GM23338 (cell line): ENCODE data around the gene CACHD1. TPM values are rescaled to one million over a fixed set of nuclear protein-coding genes. Genes with fewer than 3 reads are reported as not detected.

Source experiments
- ATAC-seq: fragments of 200-7000 bp; cut with Tn5 transposase; 3 replicates; pipeline ENCODE4 v1.9.1; 2020
- DNase-seq: peaks from one replicate; pipeline ENCODE4 v3.0.0-alpha.2; 2015; ENCODE audit warnings: low spot score
- H2AFZ ChIP-seq: fragments of 200-600 bp; sonication (generic); 2 replicates; pipeline ENCODE4 v1.8.0; 2016; ENCODE audit warnings: antibody characterized with exemption, mild to moderate bottlenecking, moderate library complexity
- H3F3A ChIP-seq: fragments of 200-600 bp; sonication (generic); replicated peaks from 2 replicates; pipeline ENCODE4 v1.8.0; 2017; ENCODE audit warnings: antibody characterized with exemption, mixed run types, low read depth
- H3K27ac ChIP-seq: fragments of 200-600 bp; sonication (generic); 2 replicates; pipeline ENCODE4 v1.6.1; 2016; ENCODE audit warnings: low read depth
- H3K27me3 ChIP-seq: fragments of 200-600 bp; sonication (generic); 2 replicates; pipeline ENCODE4 v1.8.0; 2016; ENCODE audit warnings: mild to moderate bottlenecking, mixed run types, moderate library complexity; ENCODE audit not compliant: insufficient read depth
- H3K36me3 ChIP-seq: fragments of 200-600 bp; sonication (generic); 2 replicates; pipeline ENCODE4 v1.8.0; 2016; ENCODE audit warnings: mild to moderate bottlenecking; ENCODE audit not compliant: insufficient read depth
- H3K4me1 ChIP-seq: fragments of 200-600 bp; sonication (generic); 2 replicates; pipeline ENCODE4 v1.8.0; 2016; ENCODE audit warnings: mild to moderate bottlenecking, moderate library complexity; ENCODE audit not compliant: insufficient read depth
- H3K4me2 ChIP-seq: fragments of 200-600 bp; sonication (generic); 2 replicates; pipeline ENCODE4 v1.7.1; 2017; ENCODE audit warnings: mixed run types
- H3K4me3 ChIP-seq: fragments of 200-600 bp; sonication (generic); 2 replicates; pipeline ENCODE4 v1.6.1; 2016; ENCODE audit warnings: mixed run types
- H3K79me2 ChIP-seq: fragments of 200-600 bp; sonication (generic); replicated peaks from 2 replicates; pipeline ENCODE4 v1.8.0; 2017; ENCODE audit warnings: mild to moderate bottlenecking; ENCODE audit not compliant: insufficient read depth
- H3K9me2 ChIP-seq: fragments of 200-600 bp; sonication (generic); 2 replicates; pipeline ENCODE4 v1.8.0; 2017; ENCODE audit not compliant: insufficient read depth
- H4K20me1 ChIP-seq: fragments of 200-600 bp; sonication (generic); replicated peaks from 2 replicates; pipeline ENCODE4 v1.8.0; 2017; ENCODE audit warnings: mild to moderate bottlenecking; ENCODE audit not compliant: insufficient read depth
- H3K27ac Mint-ChIP-seq: 2 replicates; pipeline ENCODE4 v1.8.0; 2020; ENCODE audit warnings: inconsistent platforms, mild to moderate bottlenecking, moderate library complexity, mixed read lengths
- H3K27me3 Mint-ChIP-seq: 3 replicates; pipeline ENCODE4 v1.8.0; 2022; ENCODE audit warnings: low read depth, mild to moderate bottlenecking, moderate library complexity, mixed read lengths, inconsistent platforms; ENCODE audit not compliant: insufficient read depth, poor library complexity
- H3K36me3 Mint-ChIP-seq: 3 replicates; pipeline ENCODE4 v1.8.0; 2021; ENCODE audit warnings: low read depth, mild to moderate bottlenecking, inconsistent platforms, moderate library complexity, mixed read lengths
- H3K4me1 Mint-ChIP-seq: 3 replicates; pipeline ENCODE4 v1.8.0; 2020; ENCODE audit warnings: mild to moderate bottlenecking, inconsistent platforms, mixed read lengths
- H3K4me3 Mint-ChIP-seq: 3 replicates; pipeline ENCODE4 v1.8.0; 2021; ENCODE audit warnings: moderate library complexity, mild to moderate bottlenecking, inconsistent platforms, mixed read lengths
- H3K9me3 Mint-ChIP-seq: 3 replicates; pipeline ENCODE4 v1.8.0; 2020; ENCODE audit warnings: moderate library complexity, mild to moderate bottlenecking, inconsistent platforms, mixed read lengths
- CREB1 ChIP-seq: fragments of 250-450 bp; sonication (Bioruptor Pico); IDR thresholded peaks from 2 replicates; pipeline ENCODE4 v1.5.0; 2020; ENCODE audit warnings: low read depth, mild to moderate bottlenecking, moderate library complexity
- ETS1 ChIP-seq: IDR thresholded peaks from 2 replicates; pipeline ENCODE4 v1.6.1; 2016; ENCODE audit warnings: antibody characterized with exemption
- EZH2 ChIP-seq: fragments of 200-600 bp; sonication (generic); IDR thresholded peaks from one replicate; pipeline ENCODE4 v1.8.0; 2017; ENCODE audit warnings: antibody characterized with exemption, mild to moderate bottlenecking, low read depth; ENCODE audit not compliant: unreplicated experiment
- EZH2phosphoT487 ChIP-seq: fragments of 200-600 bp; sonication (generic); IDR thresholded peaks from one replicate; pipeline ENCODE4 v1.8.1; 2018; ENCODE audit warnings: antibody characterized with exemption; ENCODE audit not compliant: unreplicated experiment
- JUNB ChIP-seq: IDR thresholded peaks from one replicate; pipeline ENCODE4 v1.6.1; 2016; ENCODE audit warnings: antibody characterized with exemption; ENCODE audit not compliant: unreplicated experiment
- NANOG ChIP-seq: IDR thresholded peaks from 2 replicates; pipeline ENCODE4 v1.6.1; 2016; ENCODE audit warnings: antibody characterized with exemption, borderline replicate concordance
- POLR2AphosphoS5 ChIP-seq: IDR thresholded peaks from 2 replicates; pipeline ENCODE4 v1.6.1; 2016; ENCODE audit warnings: antibody characterized with exemption, low read depth
- REST ChIP-seq: IDR thresholded peaks from one replicate; pipeline ENCODE4 v1.6.1; 2018; ENCODE audit warnings: antibody characterized with exemption; ENCODE audit not compliant: unreplicated experiment
- STAT1 ChIP-seq: IDR thresholded peaks from one replicate; pipeline ENCODE4 v1.6.1; 2016; ENCODE audit warnings: antibody characterized with exemption; ENCODE audit not compliant: unreplicated experiment
- ZNF114 ChIP-seq: fragments of 250-450 bp; sonication (Bioruptor Pico); IDR thresholded peaks from 2 replicates; pipeline ENCODE4 v1.5.0; 2020; ENCODE audit warnings: mild to moderate bottlenecking, moderate library complexity
- ZNF331 ChIP-seq: fragments of 250-450 bp; sonication (Bioruptor Pico); IDR thresholded peaks from 2 replicates; pipeline ENCODE4 v1.5.0; 2020; ENCODE audit warnings: low read depth, mild to moderate bottlenecking, moderate library complexity
- ZNF462 ChIP-seq: fragments of 250-450 bp; sonication (Bioruptor Pico); IDR thresholded peaks from 2 replicates; pipeline ENCODE4 v1.5.0; 2020; ENCODE audit warnings: mild to moderate bottlenecking, moderate library complexity
- polyA plus RNA-seq: library from polyadenylated mRNA; unstranded; fragments of >200 nt; fragmentation: Nextera tagmentation; extraction: Ambion mirVana; gene quantifications from 2 replicates; pipeline ENCODE4 v1.2.1, GENCODE V29; 2016
- total RNA-seq: library from RNA; depleted of rRNA; stranded (reverse); fragments of >200 nt; shearing (Covaris generic); gene quantifications from 2 replicates; pipeline ENCODE4 v1.2.3, GENCODE V29; 2014

Gene CACHD1
- total and polyA plus RNA-seq, 2 experiments from 2014 or later = 12.6 to 43.7 TPM

- Mint-ChIP-seq H3K4me1 (peaks cover 8% of the 10 kb centered on the region), H3K27me3 (no peaks in the 10 kb centered on the region), H3K9me3 (no peaks in the 10 kb centered on the region), H3K4me3 (no peak overlapping the region), H3K36me3 (no peaks in the 10 kb centered on the region), H3K27ac (no peak overlapping the region)
- H3K9me2 ChIP-seq = no peaks in the 10 kb centered on the region
- H3F3A ChIP-seq = no peaks in the 10 kb centered on the region
- no peaks in the 10 kb centered on the region for H3K27me3 ChIP-seq
- peaks cover 8% of the 10 kb centered on the region; the same call in 1 of the 2 replicates for H3K4me1 ChIP-seq
- no peak for DNase-seq
- no peak overlapping the region for H3K4me2 ChIP-seq
- no peaks in the 10 kb centered on the region for H3K79me2 ChIP-seq
- no peak for ATAC-seq
- no peaks in the 10 kb centered on the region for H3K36me3 ChIP-seq
- no peak for TF ChIP-seq ETS1
- TF ChIP-seq CREB1 (CRISPR knock-in tag) = no peak
- no peak for TF ChIP-seq NANOG
- TF ChIP-seq JUNB = no peak
- TF ChIP-seq EZH2 = no peak
- no peak for TF ChIP-seq POLR2AphosphoS5
- no peak for TF ChIP-seq ZNF114 (CRISPR knock-in tag)
- no peak for TF ChIP-seq ZNF331 (CRISPR knock-in tag)
- no peak overlapping the region for H3K27ac ChIP-seq
- H4K20me1 ChIP-seq = no peaks in the 10 kb centered on the region
- peak overlapping the region; percentile 90; the same call in 1 of the 2 replicates for H2AFZ ChIP-seq
- no peak overlapping the region for H3K4me3 ChIP-seq
Observed at GRCh38 chr1:64711266-64711665, 241.3 kb downstream of the CACHD1 start.

GRCh38 chr1:64712049-64712448 is 242.1 kb downstream of the CACHD1 start:
- H3K4me2 ChIP-seq = no peak overlapping the region
- H3F3A ChIP-seq = no peaks in the 10 kb centered on the region
- H3K79me2 ChIP-seq = no peaks in the 10 kb centered on the region
- Mint-ChIP-seq H3K9me3 (no peaks in the 10 kb centered on the region), H3K27ac (no peak overlapping the region; the same call in 1 of the 2 replicates), H3K36me3 (no peaks in the 10 kb centered on the region), H3K27me3 (no peaks in the 10 kb centered on the region), H3K4me3 (no peak overlapping the region), H3K4me1 (peaks cover 8% of the 10 kb centered on the region)
- no peaks in the 10 kb centered on the region for H3K36me3 ChIP-seq
- peak overlapping the region; percentile 90 for H2AFZ ChIP-seq
- H3K4me1 ChIP-seq = peaks cover 8% of the 10 kb centered on the region; the same call in 1 of the 2 replicates
- peak; percentile 94 for ATAC-seq
- no peaks in the 10 kb centered on the region for H4K20me1 ChIP-seq
- no peak overlapping the region for H3K27ac ChIP-seq
- no peaks in the 10 kb centered on the region for H3K9me2 ChIP-seq
- no peaks in the 10 kb centered on the region for H3K27me3 ChIP-seq
- no peak for DNase-seq
- no peak overlapping the region for H3K4me3 ChIP-seq
- no peak for TF ChIP-seq EZH2
- TF ChIP-seq ZNF462 (CRISPR knock-in tag) = no peak
- no peak for TF ChIP-seq POLR2AphosphoS5
- no peak for TF ChIP-seq JUNB
- no peak for TF ChIP-seq CREB1 (CRISPR knock-in tag)
- TF ChIP-seq NANOG = no peak
- no peak for TF ChIP-seq EZH2phosphoT487
- TF ChIP-seq ZNF114 (CRISPR knock-in tag) = no peak
- no peak for TF ChIP-seq STAT1
- no peak for TF ChIP-seq REST
